HepG2 (cell line): Measurements from ENCODE around the gene ADM. TPM values are rescaled to one million over a fixed set of nuclear protein-coding genes. Genes with fewer than 3 reads are reported as not detected.

Source experiments
- ATM ChIP-seq: fragments of 450-650 bp; IDR thresholded peaks from 2 replicates; pipeline ENCODE4 v1.7.1; 2017; ENCODE audit warnings: mild to moderate bottlenecking, borderline replicate concordance
- CCDC6 ChIP-seq: sonication (generic); formaldehyde crosslinking; IDR thresholded peaks from 2 replicates; pipeline ENCODE4 v1.8.1; 2022; ENCODE audit warnings: mild to moderate bottlenecking, missing genetic modification reagents, moderate library complexity
- EP300 ChIP-seq, 3 experiments: sonication (generic) in 1 of 3; formaldehyde crosslinking in 1 of 3; IDR thresholded peaks; 2 replicates each; pipeline versions ENCODE4 v1.5.1 to v1.6.1; 2011 to 2020; ENCODE audit warnings: low read depth in 2 of 3, low read length in 2 of 3, borderline replicate concordance in 1 of 3, improper control_type of control experiment in 1 of 3, mild to moderate bottlenecking in 1 of 3, missing genetic modification reagents in 1 of 3, moderate library complexity in 1 of 3
- FOXK1 ChIP-seq: sonication (generic); formaldehyde crosslinking; IDR thresholded peaks from 2 replicates; pipeline ENCODE4 v1.4.0; 2020; ENCODE audit warnings: low read depth, missing genetic modification reagents, borderline replicate concordance
- HDAC6 ChIP-seq: fragments of 200-600 bp; sonication (generic); IDR thresholded peaks from 2 replicates; pipeline ENCODE4 v1.7.0; 2017; ENCODE audit warnings: mild to moderate bottlenecking, antibody characterized with exemption, low read length, low read depth
- KMT2A ChIP-seq: sonication (generic); formaldehyde crosslinking; IDR thresholded peaks from 2 replicates; pipeline ENCODE4 v1.4.0; 2020; ENCODE audit warnings: missing genetic modification reagents
- PPARG ChIP-seq: conservative IDR thresholded peaks from 2 replicates; pipeline ENCODE4 v1.6.1; 2016; ENCODE audit warnings: missing biosample characterization, missing genetic modification reagents
- SP4 ChIP-seq: sonication (generic); formaldehyde crosslinking; IDR thresholded peaks from 2 replicates; pipeline ENCODE4 v1.8.1; 2023; ENCODE audit warnings: mild to moderate bottlenecking, missing genetic modification reagents
- SPEN ChIP-seq: sonication (generic); formaldehyde crosslinking; IDR thresholded peaks from 2 replicates; pipeline ENCODE4 v1.5.1; 2020; ENCODE audit warnings: low read depth, mild to moderate bottlenecking, missing genetic modification reagents
- TEAD3 ChIP-seq: optimal IDR thresholded peaks from 2 replicates; pipeline ENCODE3; 2016; ENCODE audit warnings: borderline replicate concordance
- THAP11 ChIP-seq: IDR thresholded peaks from 2 replicates; pipeline ENCODE4 v1.6.1; 2016; ENCODE audit warnings: missing biosample characterization, missing genetic modification reagents
- TOE1 ChIP-seq: sonication (generic); formaldehyde crosslinking; IDR thresholded peaks from 2 replicates; pipeline ENCODE4 v1.4.0; 2020; ENCODE audit warnings: mild to moderate bottlenecking, missing genetic modification reagents
- ZBTB8A ChIP-seq: sonication (generic); formaldehyde crosslinking; IDR thresholded peaks from 2 replicates; pipeline ENCODE4 v1.4.0; 2020; ENCODE audit warnings: mild to moderate bottlenecking, low read depth, missing genetic modification reagents, borderline replicate concordance
- ZNF180 ChIP-seq: sonication (generic); formaldehyde crosslinking; IDR thresholded peaks from 2 replicates; pipeline ENCODE4 v1.4.0; 2020; ENCODE audit warnings: low read depth, missing genetic modification reagents, borderline replicate concordance
- ZNF678 ChIP-seq: sonication (generic); formaldehyde crosslinking; IDR thresholded peaks from 2 replicates; pipeline ENCODE4 v1.4.0; 2020; ENCODE audit warnings: mild to moderate bottlenecking, missing genetic modification reagents
- ZNF841 ChIP-seq: sonication (generic); formaldehyde crosslinking; IDR thresholded peaks from 2 replicates; pipeline ENCODE4 v1.8.1; 2023; ENCODE audit warnings: missing genetic modification reagents, borderline replicate concordance
- ZSCAN25 ChIP-seq: sonication (generic); formaldehyde crosslinking; IDR thresholded peaks from 2 replicates; pipeline ENCODE4 v1.8.0; 2022; ENCODE audit warnings: mild to moderate bottlenecking, missing genetic modification reagents
- polyA plus RNA-seq, 8 experiments: library from polyadenylated mRNA; depleted of rRNA in 3 of 8; stranded (reverse) in 7 of 8; unstranded in 1 of 8; fragments of >200 nt; fragmentation: Illumina TruSeq in 4 of 8; extraction: Trizol in 4 of 8; gene quantifications; 2 replicates each; pipeline versions ENCODE4 v1.2.1 to v1.2.3, GENCODE V29; 2011 to 2016; ENCODE audit warnings: low read depth in 4 of 8, missing spikeins in 1 of 8, mixed read lengths in 1 of 8; ENCODE audit not compliant: insufficient read depth in 1 of 8
- total RNA-seq, 5 experiments: library from RNA; depleted of rRNA; stranded (reverse); fragments of >200 nt; fragmentation: Illumina TruSeq; extraction: Trizol; gene quantifications; 2 replicates each; pipeline ENCODE4 v1.2.3, GENCODE V29; 2016; ENCODE audit warnings: low read depth in 1 of 5
- TF ChIP-seq, protein P1 (sequence below): sonication (generic); formaldehyde crosslinking; IDR thresholded peaks from 2 replicates; pipeline ENCODE4 v1.4.0; 2020; ENCODE audit warnings: mild to moderate bottlenecking, missing genetic modification reagents
- TF ChIP-seq, protein P2 (sequence below): sonication (generic); formaldehyde crosslinking; IDR thresholded peaks from 2 replicates; pipeline ENCODE4 v1.4.0; 2020; ENCODE audit warnings: missing genetic modification reagents, mild to moderate bottlenecking, borderline replicate concordance
- TF ChIP-seq, protein P3 (sequence below): IDR thresholded peaks from 2 replicates; pipeline ENCODE4 v1.6.1; 2016
- TF ChIP-seq, protein P4 (sequence below): sonication (generic); formaldehyde crosslinking; IDR thresholded peaks from 2 replicates; pipeline ENCODE4 v1.8.0; 2022; ENCODE audit warnings: missing genetic modification reagents, mild to moderate bottlenecking, moderate library complexity, borderline replicate concordance
- TF ChIP-seq, protein P5 (sequence below): sonication (generic); formaldehyde crosslinking; IDR thresholded peaks from 2 replicates; pipeline ENCODE4 v1.5.0; 2020; ENCODE audit warnings: missing genetic modification reagents

The ADM gene
- total and polyA plus RNA-seq, 2 of the 13 experiments (the other 11 are each of a cell fraction or from before 2014, with no cell fraction given), result 10.7 to 26.1 TPM

DNA sequence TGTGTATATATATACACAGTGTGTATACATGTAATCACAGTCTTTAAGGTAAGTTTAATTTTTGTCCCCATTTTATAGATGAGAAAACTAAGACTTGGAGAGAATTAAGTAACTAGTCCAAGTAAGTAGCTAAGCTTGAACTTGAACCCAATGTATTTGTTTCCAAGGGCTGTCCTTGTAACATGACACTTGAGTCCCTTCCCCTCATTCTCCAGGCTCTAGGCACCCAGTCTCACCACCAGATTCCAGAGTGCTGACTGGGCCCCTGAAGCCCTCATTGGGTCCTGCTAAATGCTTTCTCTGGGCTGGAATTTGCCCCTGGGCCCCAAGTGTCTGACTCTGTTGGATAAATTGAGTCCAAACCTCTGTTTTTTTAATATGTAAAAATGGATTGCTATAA is 45.5 kb downstream of the ADM start (continued):
- TF ChIP-seq FOXK1 (CRISPR knock-in tag) (no peak; the same call in 1 of the 2 replicates), TOE1 (CRISPR knock-in tag) (no peak), THAP11 (CRISPR knock-in tag) (no peak), ATM (no peak), CCDC6 (CRISPR knock-in tag) (no peak), SPEN (CRISPR knock-in tag) (no peak), ZNF180 (no peak), ZNF678 (CRISPR knock-in tag) (no peak), TEAD3 (CRISPR knock-in tag) (peak; percentile 79), ZNF841 (CRISPR knock-in tag) (no peak), HDAC6 (no peak), EP300 (IDR thresholded peaks at IDR 0.05; ENCODE audit: low read depth in 2 of 2, low read length in 2 of 2) (peak in 1 of 2 experiments; percentile 30; a peak in 1 of 4 replicates), EP300 (CRISPR knock-in tag; IDR thresholded peaks at IDR 0.05; ENCODE audit: borderline replicate concordance) (no peak), ZSCAN25 (CRISPR knock-in tag) (no peak), KMT2A (CRISPR knock-in tag) (no peak), PPARG (CRISPR knock-in tag) (no peak; the same call in 1 of the 2 replicates), ZBTB8A (CRISPR knock-in tag) (no peak), SP4 (CRISPR knock-in tag) (no peak)
- TF ChIP-seq, protein P1, sequence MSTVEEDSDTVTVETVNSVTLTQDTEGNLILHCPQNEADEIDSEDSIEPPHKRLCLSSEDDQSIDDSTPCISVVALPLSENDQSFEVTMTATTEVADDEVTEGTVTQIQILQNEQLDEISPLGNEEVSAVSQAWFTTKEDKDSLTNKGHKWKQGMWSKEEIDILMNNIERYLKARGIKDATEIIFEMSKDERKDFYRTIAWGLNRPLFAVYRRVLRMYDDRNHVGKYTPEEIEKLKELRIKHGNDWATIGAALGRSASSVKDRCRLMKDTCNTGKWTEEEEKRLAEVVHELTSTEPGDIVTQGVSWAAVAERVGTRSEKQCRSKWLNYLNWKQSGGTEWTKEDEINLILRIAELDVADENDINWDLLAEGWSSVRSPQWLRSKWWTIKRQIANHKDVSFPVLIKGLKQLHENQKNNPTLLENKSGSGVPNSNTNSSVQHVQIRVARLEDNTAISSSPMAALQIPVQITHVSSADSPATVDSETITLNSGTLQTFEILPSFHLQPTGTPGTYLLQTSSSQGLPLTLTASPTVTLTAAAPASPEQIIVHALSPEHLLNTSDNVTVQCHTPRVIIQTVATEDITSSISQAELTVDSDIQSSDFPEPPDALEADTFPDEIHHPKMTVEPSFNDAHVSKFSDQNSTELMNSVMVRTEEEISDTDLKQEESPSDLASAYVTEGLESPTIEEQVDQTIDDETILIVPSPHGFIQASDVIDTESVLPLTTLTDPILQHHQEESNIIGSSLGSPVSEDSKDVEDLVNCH, result no peak
- TF ChIP-seq, protein P2, sequence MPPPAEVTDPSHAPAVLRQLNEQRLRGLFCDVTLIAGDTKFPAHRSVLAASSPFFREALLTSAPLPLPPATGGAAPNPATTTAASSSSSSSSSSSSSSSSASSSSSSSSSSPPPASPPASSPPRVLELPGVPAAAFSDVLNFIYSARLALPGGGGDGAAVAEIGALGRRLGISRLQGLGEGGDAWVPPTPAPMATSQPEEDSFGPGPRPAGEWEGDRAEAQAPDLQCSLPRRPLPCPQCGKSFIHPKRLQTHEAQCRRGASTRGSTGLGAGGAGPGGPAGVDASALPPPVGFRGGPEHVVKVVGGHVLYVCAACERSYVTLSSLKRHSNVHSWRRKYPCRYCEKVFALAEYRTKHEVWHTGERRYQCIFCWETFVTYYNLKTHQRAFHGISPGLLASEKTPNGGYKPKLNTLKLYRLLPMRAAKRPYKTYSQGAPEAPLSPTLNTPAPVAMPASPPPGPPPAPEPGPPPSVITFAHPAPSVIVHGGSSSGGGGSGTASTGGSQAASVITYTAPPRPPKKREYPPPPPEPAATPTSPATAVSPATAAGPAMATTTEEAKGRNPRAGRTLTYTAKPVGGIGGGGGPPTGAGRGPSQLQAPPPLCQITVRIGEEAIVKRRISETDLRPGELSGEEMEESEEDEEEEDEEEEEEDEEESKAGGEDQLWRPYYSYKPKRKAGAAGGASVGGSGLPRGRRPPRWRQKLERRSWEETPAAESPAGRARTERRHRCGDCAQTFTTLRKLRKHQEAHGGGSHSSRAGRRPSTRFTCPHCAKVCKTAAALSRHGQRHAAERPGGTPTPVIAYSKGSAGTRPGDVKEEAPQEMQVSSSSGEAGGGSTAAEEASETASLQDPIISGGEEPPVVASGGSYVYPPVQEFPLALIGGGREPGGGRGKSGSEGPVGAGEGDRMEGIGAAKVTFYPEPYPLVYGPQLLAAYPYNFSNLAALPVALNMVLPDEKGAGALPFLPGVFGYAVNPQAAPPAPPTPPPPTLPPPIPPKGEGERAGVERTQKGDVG (CRISPR knock-in tag), result no peak
- TF ChIP-seq, protein P3, sequence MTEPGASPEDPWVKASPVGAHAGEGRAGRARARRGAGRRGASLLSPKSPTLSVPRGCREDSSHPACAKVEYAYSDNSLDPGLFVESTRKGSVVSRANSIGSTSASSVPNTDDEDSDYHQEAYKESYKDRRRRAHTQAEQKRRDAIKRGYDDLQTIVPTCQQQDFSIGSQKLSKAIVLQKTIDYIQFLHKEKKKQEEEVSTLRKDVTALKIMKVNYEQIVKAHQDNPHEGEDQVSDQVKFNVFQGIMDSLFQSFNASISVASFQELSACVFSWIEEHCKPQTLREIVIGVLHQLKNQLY (CRISPR knock-in tag), result no peak
- TF ChIP-seq, protein P4, sequence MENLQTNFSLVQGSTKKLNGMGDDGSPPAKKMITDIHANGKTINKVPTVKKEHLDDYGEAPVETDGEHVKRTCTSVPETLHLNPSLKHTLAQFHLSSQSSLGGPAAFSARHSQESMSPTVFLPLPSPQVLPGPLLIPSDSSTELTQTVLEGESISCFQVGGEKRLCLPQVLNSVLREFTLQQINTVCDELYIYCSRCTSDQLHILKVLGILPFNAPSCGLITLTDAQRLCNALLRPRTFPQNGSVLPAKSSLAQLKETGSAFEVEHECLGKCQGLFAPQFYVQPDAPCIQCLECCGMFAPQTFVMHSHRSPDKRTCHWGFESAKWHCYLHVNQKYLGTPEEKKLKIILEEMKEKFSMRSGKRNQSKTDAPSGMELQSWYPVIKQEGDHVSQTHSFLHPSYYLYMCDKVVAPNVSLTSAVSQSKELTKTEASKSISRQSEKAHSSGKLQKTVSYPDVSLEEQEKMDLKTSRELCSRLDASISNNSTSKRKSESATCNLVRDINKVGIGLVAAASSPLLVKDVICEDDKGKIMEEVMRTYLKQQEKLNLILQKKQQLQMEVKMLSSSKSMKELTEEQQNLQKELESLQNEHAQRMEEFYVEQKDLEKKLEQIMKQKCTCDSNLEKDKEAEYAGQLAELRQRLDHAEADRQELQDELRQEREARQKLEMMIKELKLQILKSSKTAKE, result no peak
- TF ChIP-seq, protein P5, sequence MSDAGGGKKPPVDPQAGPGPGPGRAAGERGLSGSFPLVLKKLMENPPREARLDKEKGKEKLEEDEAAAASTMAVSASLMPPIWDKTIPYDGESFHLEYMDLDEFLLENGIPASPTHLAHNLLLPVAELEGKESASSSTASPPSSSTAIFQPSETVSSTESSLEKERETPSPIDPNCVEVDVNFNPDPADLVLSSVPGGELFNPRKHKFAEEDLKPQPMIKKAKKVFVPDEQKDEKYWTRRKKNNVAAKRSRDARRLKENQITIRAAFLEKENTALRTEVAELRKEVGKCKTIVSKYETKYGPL (CRISPR knock-in tag), result no peak
